SK-N-SH treated with all-trans-retinoic acid at 6 μM for 48 hours (cell line): ENCODE results near the gene CBFA2T2.

ENCODE experiments used
- ATAC-seq: fragments of 200-7000 bp; cut with Tn5 transposase; 3 replicates; pipeline ENCODE4 v1.9.1; 2020; ENCODE audit warnings: mild to moderate bottlenecking, moderate library complexity
- ARNTL ChIP-seq: fragments of 450-650 bp; formaldehyde crosslinking; IDR thresholded peaks from 2 replicates; pipeline ENCODE4 v1.5.0; 2020; ENCODE audit warnings: low read depth, mild to moderate bottlenecking, moderate library complexity, borderline replicate concordance
- BACH2 ChIP-seq: fragments of 250-450 bp; sonication (Bioruptor Pico); IDR thresholded peaks from 2 replicates; pipeline ENCODE4 v1.9.0; 2021; ENCODE audit warnings: mild to moderate bottlenecking, borderline replicate concordance
- CREB5 ChIP-seq: fragments of 250-450 bp; sonication (Bioruptor Pico); IDR thresholded peaks from 2 replicates; pipeline ENCODE4 v1.5.1; 2020; ENCODE audit warnings: low read depth, mild to moderate bottlenecking, moderate library complexity
- CSDC2 ChIP-seq: fragments of 250-450 bp; sonication (Bioruptor Pico); IDR thresholded peaks from 2 replicates; pipeline ENCODE4 v1.5.0; 2020; ENCODE audit warnings: mild to moderate bottlenecking, moderate library complexity
- GLIS3 ChIP-seq: fragments of 250-450 bp; sonication (Bioruptor Pico); IDR thresholded peaks from 2 replicates; pipeline ENCODE4 v1.5.0; 2020; ENCODE audit warnings: mild to moderate bottlenecking, moderate library complexity
- ISL1 ChIP-seq: fragments of 250-450 bp; sonication (Bioruptor Pico); IDR thresholded peaks from 2 replicates; pipeline ENCODE4 v2.1.2; 2022; ENCODE audit warnings: mild to moderate bottlenecking, moderate library complexity
- OSR1 ChIP-seq: fragments of 250-450 bp; sonication (Bioruptor Pico); IDR thresholded peaks from 2 replicates; pipeline ENCODE4 v1.8.0; 2022; ENCODE audit warnings: moderate library complexity, mild to moderate bottlenecking, inconsistent platforms
- POU6F1 ChIP-seq: fragments of 250-450 bp; sonication (Bioruptor Pico); IDR thresholded peaks from 2 replicates; pipeline ENCODE4 v1.8.0; 2021; ENCODE audit warnings: low read depth, mild to moderate bottlenecking, moderate library complexity, borderline replicate concordance
- PPARA ChIP-seq: fragments of 250-450 bp; sonication (Bioruptor Pico); IDR thresholded peaks from 2 replicates; pipeline ENCODE4 v1.5.0; 2020; ENCODE audit warnings: mild to moderate bottlenecking, borderline replicate concordance
- RARB ChIP-seq: fragments of 250-450 bp; sonication (Bioruptor Pico); IDR thresholded peaks from 2 replicates; pipeline ENCODE4 v1.8.0; 2021; ENCODE audit warnings: mild to moderate bottlenecking, moderate library complexity
- SNAI2 ChIP-seq: fragments of 250-450 bp; sonication (Bioruptor Pico); IDR thresholded peaks from 2 replicates; pipeline ENCODE4 v1.5.0; 2020; ENCODE audit warnings: mild to moderate bottlenecking, moderate library complexity
- TCF4 ChIP-seq: fragments of 250-450 bp; sonication (Bioruptor Pico); IDR thresholded peaks from 2 replicates; pipeline ENCODE4 v1.8.0; 2021; ENCODE audit warnings: mild to moderate bottlenecking, moderate library complexity, borderline replicate concordance
- TOX ChIP-seq: fragments of 250-450 bp; sonication (Bioruptor Pico); IDR thresholded peaks from 2 replicates; pipeline ENCODE4 v1.8.0; 2021; ENCODE audit warnings: mild to moderate bottlenecking, moderate library complexity, borderline replicate concordance
- TSHZ2 ChIP-seq: fragments of 250-450 bp; sonication (Bioruptor Pico); IDR thresholded peaks from 2 replicates; pipeline ENCODE4 v1.5.0; 2020; ENCODE audit warnings: mild to moderate bottlenecking, moderate library complexity
- ZC3H10 ChIP-seq: fragments of 250-450 bp; sonication (Bioruptor Pico); IDR thresholded peaks from 2 replicates; pipeline ENCODE4 v1.5.1; 2021; ENCODE audit warnings: mild to moderate bottlenecking, moderate library complexity
- ZFP3 ChIP-seq: fragments of 250-450 bp; sonication (Bioruptor Pico); IDR thresholded peaks from 2 replicates; pipeline ENCODE4 v1.5.0; 2020; ENCODE audit warnings: mild to moderate bottlenecking, moderate library complexity
- ZFP30 ChIP-seq: fragments of 450-650 bp; formaldehyde crosslinking; IDR thresholded peaks from 2 replicates; pipeline ENCODE4 v1.5.0; 2022; ENCODE audit warnings: mild to moderate bottlenecking, moderate library complexity
- ZNF565 ChIP-seq: fragments of 450-650 bp; formaldehyde crosslinking; conservative IDR thresholded peaks from 2 replicates; pipeline ENCODE4 v1.5.0; 2020; ENCODE audit warnings: low read depth, mild to moderate bottlenecking, moderate library complexity
- ZNF70 ChIP-seq: fragments of 450-650 bp; formaldehyde crosslinking; IDR thresholded peaks from 2 replicates; pipeline ENCODE4 v1.5.0; 2020; ENCODE audit warnings: mild to moderate bottlenecking, moderate library complexity
- ZNF8 ChIP-seq: fragments of 450-650 bp; formaldehyde crosslinking; IDR thresholded peaks from 2 replicates; pipeline ENCODE4 v1.5.0; 2020; ENCODE audit warnings: mild to moderate bottlenecking, moderate library complexity
- TF ChIP-seq, protein P1 (sequence below): fragments of 250-450 bp; sonication (Bioruptor Pico); IDR thresholded peaks from 2 replicates; pipeline ENCODE4 v1.8.0; 2020; ENCODE audit warnings: mild to moderate bottlenecking, moderate library complexity, borderline replicate concordance
- TF ChIP-seq, protein P2 (sequence below): fragments of 250-450 bp; sonication (Bioruptor Pico); IDR thresholded peaks from 2 replicates; pipeline ENCODE4 v1.5.1; 2021; ENCODE audit warnings: mild to moderate bottlenecking, moderate library complexity

CBFA2T2 gene

GRCh38 chr20:33679758-33680485 is 190.0 kb downstream of the CBFA2T2 start:
- TF ChIP-seq ZNF8 (CRISPR knock-in tag) (no peak), OSR1 (no peak), TSHZ2 (CRISPR knock-in tag) (no peak), POU6F1 (CRISPR knock-in tag) (no peak), TOX (CRISPR knock-in tag) (no peak), ISL1 (CRISPR knock-in tag) (no peak), CREB5 (CRISPR knock-in tag) (no peak), PPARA (CRISPR knock-in tag) (no peak), CSDC2 (CRISPR knock-in tag) (no peak), ZFP3 (CRISPR knock-in tag) (no peak), SNAI2 (CRISPR knock-in tag) (no peak), ARNTL (no peak)
- TF ChIP-seq, protein P1, sequence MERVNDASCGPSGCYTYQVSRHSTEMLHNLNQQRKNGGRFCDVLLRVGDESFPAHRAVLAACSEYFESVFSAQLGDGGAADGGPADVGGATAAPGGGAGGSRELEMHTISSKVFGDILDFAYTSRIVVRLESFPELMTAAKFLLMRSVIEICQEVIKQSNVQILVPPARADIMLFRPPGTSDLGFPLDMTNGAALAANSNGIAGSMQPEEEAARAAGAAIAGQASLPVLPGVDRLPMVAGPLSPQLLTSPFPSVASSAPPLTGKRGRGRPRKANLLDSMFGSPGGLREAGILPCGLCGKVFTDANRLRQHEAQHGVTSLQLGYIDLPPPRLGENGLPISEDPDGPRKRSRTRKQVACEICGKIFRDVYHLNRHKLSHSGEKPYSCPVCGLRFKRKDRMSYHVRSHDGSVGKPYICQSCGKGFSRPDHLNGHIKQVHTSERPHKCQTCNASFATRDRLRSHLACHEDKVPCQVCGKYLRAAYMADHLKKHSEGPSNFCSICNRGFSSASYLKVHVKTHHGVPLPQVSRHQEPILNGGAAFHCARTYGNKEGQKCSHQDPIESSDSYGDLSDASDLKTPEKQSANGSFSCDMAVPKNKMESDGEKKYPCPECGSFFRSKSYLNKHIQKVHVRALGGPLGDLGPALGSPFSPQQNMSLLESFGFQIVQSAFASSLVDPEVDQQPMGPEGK: no peak
- TF ChIP-seq, all 23 proteins: peak for 0
- ATAC-seq: no peak

GRCh38 chr20:33680686-33681085 is 190.8 kb downstream of the CBFA2T2 start:
- no peak for ATAC-seq
- TF ChIP-seq TSHZ2 (CRISPR knock-in tag) (no peak), GLIS3 (CRISPR knock-in tag) (no peak), PPARA (CRISPR knock-in tag) (no peak), POU6F1 (CRISPR knock-in tag) (no peak), ZFP3 (CRISPR knock-in tag) (no peak), BACH2 (CRISPR knock-in tag) (no peak), ZNF70 (no peak), TCF4 (CRISPR knock-in tag) (no peak), ZC3H10 (no peak), ZNF8 (CRISPR knock-in tag) (no peak), SNAI2 (CRISPR knock-in tag) (no peak), ZFP30 (CRISPR knock-in tag) (no peak), ISL1 (CRISPR knock-in tag) (no peak), CSDC2 (CRISPR knock-in tag) (no peak), ZNF565 (CRISPR knock-in tag) (no peak), ARNTL (no peak), RARB (no peak)
- TF ChIP-seq, protein P1: no peak
- TF ChIP-seq, protein P2, sequence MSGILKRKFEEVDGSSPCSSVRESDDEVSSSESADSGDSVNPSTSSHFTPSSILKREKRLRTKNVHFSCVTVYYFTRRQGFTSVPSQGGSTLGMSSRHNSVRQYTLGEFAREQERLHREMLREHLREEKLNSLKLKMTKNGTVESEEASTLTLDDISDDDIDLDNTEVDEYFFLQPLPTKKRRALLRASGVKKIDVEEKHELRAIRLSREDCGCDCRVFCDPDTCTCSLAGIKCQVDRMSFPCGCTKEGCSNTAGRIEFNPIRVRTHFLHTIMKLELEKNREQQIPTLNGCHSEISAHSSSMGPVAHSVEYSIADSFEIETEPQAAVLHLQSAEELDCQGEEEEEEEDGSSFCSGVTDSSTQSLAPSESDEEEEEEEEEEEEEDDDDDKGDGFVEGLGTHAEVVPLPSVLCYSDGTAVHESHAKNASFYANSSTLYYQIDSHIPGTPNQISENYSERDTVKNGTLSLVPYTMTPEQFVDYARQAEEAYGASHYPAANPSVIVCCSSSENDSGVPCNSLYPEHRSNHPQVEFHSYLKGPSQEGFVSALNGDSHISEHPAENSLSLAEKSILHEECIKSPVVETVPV (CRISPR knock-in tag): no peak
